Thymus (tissue), 11 donors: Measurements from ENCODE around the gene MEN1. TPM values are rescaled to one million over a fixed set of nuclear protein-coding genes. Genes with fewer than 3 reads are reported as not detected.

Source experiments
- DNase-seq, 9 donors: peaks; one replicate each; pipeline ENCODE4 v3.0.0-alpha.2; 2013; ENCODE audit warnings: low spot score in 9 of 9, low read depth in 6 of 9, missing footprints in 1 of 9
- H3K27ac ChIP-seq, 2 donors: one replicate each; pipeline ENCODE4 v1.5.1; 2013; ENCODE audit warnings: control low read depth in 1 of 2, low read depth in 1 of 2, low read length in 1 of 2, mild to moderate bottlenecking in 1 of 2, moderate library complexity in 1 of 2
- H3K27me3 ChIP-seq, 2 donors: one replicate each; pipeline ENCODE4 v1.5.1; 2013; ENCODE audit warnings: low read length in 1 of 2; ENCODE audit not compliant: control insufficient read depth in 2 of 2, insufficient read depth in 1 of 2
- H3K36me3 ChIP-seq, 2 donors: one replicate each; pipeline ENCODE4 v1.5.1; 2013; ENCODE audit warnings: low read length in 1 of 2, mild to moderate bottlenecking in 1 of 2, moderate library complexity in 1 of 2; ENCODE audit not compliant: control insufficient read depth in 2 of 2, insufficient read depth in 2 of 2
- H3K4me1 ChIP-seq, 2 donors: one replicate each; pipeline ENCODE4 v1.5.1; 2013; ENCODE audit warnings: low read length in 2 of 2; ENCODE audit not compliant: control insufficient read depth in 2 of 2, insufficient read depth in 2 of 2
- H3K4me3 ChIP-seq, 2 donors: one replicate each; pipeline ENCODE4 v1.5.1; 2013; ENCODE audit warnings: low read length in 2 of 2, control low read depth in 1 of 2, mild to moderate bottlenecking in 1 of 2
- H3K9me3 ChIP-seq, 2 donors: one replicate each; pipeline ENCODE4 v1.5.1; 2013; ENCODE audit warnings: low read length in 1 of 2, mild to moderate bottlenecking in 1 of 2; ENCODE audit not compliant: control insufficient read depth in 2 of 2, insufficient read depth in 1 of 2
- WGBS: extraction: QIAGEN DNeasy Blood & Tissue Kit; methylation state at CpG from one replicate; pipeline ENCODE4 v1.1.7; 2013; 5-methylcytosine and 5-hydroxymethylcytosine counted together
- polyA plus RNA-seq: library from polyadenylated mRNA; stranded (reverse); fragments of 200-250 nt; gene quantifications from one replicate; pipeline ENCODE4 v1.2.3, GENCODE V29; 2013
- total RNA-seq: library from RNA; stranded (reverse); fragments of 120-200 nt; gene quantifications from one replicate; pipeline ENCODE4 v1.2.4, GENCODE V29; 2013
- donor health status: healthy.

MEN1 gene
- total and polyA plus RNA-seq, 2 donors, result 10.8 to 33.4 TPM

GRCh38 chr11:64835616-64836447 is 25.5 kb upstream of the MEN1 start:
- WGBS, result 98% methylated on average over 17 of the region's 17 CpGs
- DNase-seq, result no peak
- H3K27me3 ChIP-seq, result no peaks in the 10 kb centered on the region
- no peaks in the 10 kb centered on the region for H3K9me3 ChIP-seq
- peaks cover 6 to 28% of the 10 kb centered on the region in 2 donors for H3K36me3 ChIP-seq
- H3K27ac ChIP-seq, result no peak overlapping the region
- H3K4me3 ChIP-seq, result no peak overlapping the region
- no peaks in the 10 kb centered on the region for H3K4me1 ChIP-seq

DNA sequence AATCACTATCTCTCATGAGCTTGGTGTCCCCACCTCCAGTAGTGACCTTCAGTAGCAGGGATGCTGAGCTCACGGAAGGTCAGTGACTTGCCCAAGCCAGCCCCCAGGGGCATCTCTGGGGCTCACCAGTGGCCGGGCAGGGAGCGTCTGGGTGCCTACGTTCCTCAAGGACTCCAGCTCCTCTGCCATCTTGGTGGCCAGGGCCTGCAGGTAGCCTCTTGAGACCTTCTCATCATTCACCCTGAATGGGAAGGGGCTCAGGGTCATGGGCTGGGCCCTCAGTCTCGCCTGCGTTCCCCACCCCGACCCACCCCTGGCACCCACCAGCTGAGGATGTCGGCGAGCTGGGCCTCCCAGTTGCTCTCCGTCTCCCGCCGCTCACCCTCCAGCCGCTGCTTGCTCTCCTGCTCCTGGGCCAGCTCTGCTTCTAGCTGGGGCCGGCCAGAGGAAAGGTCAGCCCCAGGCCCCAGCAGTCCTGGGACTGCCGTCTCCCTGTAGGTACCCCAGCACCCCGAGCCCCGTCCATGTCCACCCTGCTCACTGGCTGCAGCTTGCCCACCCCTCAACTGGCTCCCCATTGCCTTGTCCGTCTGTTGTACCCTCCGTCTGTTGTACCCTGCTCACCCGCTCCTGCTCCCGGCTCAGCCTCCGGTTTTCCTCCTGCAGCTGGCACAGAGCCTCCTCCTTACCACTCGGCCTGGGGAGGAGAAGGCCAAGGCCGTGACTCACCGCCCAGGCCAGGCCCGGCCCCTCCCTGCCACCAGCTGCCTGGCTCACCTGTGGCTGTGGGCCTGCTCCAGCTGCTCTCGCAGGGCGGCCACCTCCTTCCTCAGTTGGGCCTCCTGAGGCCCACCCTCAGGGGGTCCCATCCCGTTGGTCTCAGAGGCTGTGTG is 24.6 kb upstream of the MEN1 start:
- no peak for DNase-seq
- Histone ChIP-seq H3K4me1 (no peaks in the 10 kb centered on the region), H3K27me3 (no peaks in the 10 kb centered on the region), H3K9me3 (no peaks in the 10 kb centered on the region), H3K27ac (no peak overlapping the region), H3K36me3 (peaks cover 6 to 27% of the 10 kb centered on the region in 2 donors), H3K4me3 (no peak overlapping the region)
- 96% methylated on average over 29 of the region's 29 CpGs for WGBS

DNA sequence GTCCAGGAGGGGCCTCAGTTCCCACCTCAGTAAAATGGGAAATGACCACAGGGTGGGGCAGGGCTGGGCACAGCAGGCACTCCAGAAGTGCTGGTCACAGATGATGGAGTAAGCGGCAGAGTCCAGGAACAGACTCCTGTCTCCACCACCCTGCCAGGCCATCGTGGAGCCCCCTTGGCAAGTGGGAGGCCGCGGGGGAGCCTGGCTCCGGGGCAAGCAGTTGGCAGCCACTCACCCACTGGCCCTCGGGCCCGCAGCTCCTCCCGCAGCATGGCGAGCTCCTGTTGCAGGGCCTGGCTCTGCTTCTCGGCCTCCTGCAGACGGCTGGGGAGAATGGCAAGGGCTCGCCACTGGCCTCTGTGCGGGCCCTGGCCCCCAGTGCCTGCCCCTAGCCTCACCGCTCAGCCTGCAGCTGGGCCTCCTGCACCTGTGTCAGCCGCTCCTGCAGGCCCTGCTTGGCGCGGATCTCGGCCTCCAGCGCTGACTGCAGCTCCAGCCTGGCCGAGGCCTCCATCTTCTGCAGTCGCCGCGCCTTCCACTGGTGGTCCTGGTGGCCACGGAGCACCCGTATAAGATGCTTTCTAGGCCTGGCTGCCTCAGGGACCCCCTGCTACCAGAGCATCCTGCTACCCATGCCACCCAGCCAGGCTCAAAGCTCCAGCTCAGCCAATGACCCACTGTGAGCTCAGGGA is 23.8 kb upstream of the MEN1 start:
- H3K4me3 ChIP-seq, result no peak overlapping the region
- no peak for DNase-seq

GRCh38 chr11:64833509-64833908 is 23.2 kb upstream of the MEN1 start:
- WGBS, result 98% methylated on average over 10 of the region's 10 CpGs
- no peak for DNase-seq
- Histone ChIP-seq H3K4me1 (no peaks in the 10 kb centered on the region), H3K9me3 (no peaks in the 10 kb centered on the region), H3K27ac (no peak overlapping the region), H3K4me3 (no peak overlapping the region), H3K27me3 (no peaks in the 10 kb centered on the region), H3K36me3 (peaks cover 6 to 16% of the 10 kb centered on the region in 2 donors)

More for the DNA sequence above, 23.8 kb upstream of the MEN1 start:
- no peaks in the 10 kb centered on the region for H3K27me3 ChIP-seq
- 96% methylated on average over 25 of the region's 25 CpGs for WGBS
- H3K9me3 ChIP-seq, result no peaks in the 10 kb centered on the region
- peaks cover 6 to 20% of the 10 kb centered on the region in 2 donors for H3K36me3 ChIP-seq
- no peaks in the 10 kb centered on the region for H3K4me1 ChIP-seq
- no peak overlapping the region for H3K27ac ChIP-seq

DNA sequence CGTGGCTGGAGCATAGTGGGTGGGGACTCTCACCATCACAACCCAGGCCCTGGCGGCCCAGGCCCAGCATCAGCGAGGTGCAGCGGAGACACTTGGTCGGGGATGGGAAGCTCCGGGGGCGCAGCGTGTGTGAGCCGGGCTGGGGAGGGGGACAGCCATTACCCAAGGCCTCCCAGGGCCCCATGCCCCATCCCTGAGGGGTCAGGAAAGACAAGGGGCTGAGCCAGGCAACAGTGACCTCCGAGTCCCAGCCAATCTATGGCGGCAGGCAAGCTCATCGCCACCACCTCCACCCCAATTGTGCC is 22.8 kb upstream of the MEN1 start:
- Histone ChIP-seq H3K4me1 (no peaks in the 10 kb centered on the region), H3K36me3 (peaks cover 6 to 16% of the 10 kb centered on the region in 2 donors), H3K27me3 (no peaks in the 10 kb centered on the region), H3K9me3 (no peaks in the 10 kb centered on the region), H3K4me3 (no peak overlapping the region), H3K27ac (no peak overlapping the region)
- WGBS, result 97% methylated on average over 12 of the region's 12 CpGs
- no peak for DNase-seq

DNA sequence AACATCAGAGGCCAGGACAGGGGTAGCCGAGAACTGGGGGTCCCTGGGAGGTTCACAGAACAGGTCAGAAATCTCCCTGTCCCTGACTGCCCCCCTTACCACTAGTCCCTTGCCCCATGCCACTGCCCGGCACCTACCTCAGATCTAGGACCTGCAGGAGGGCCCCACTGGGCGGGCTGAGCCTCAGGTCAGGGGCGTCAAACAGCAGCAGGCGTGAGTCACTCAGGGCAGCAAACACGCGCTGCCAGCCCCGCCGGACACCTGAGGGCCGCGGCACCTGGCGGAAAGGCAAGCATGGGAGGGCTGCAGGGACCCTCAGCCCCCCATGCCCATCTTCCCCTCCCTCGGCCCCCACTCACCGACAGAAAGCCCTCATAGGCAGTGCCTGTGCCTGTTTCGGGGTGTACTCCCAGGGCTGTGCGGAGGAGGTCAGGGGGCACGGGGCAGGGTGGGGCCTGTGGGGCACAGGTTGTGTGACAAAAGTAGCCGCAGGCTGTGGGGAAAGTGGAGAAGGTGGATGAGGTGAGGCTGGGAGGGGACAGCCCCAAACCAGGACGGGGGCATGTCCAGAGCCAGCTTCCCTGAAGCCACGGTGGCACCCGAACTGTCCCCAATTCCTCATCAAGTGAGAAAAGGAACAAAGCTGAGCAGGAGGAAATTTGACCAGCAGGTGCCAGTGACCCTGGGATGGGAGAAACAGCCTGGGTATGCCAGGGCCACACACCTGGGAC is 22.3 kb upstream of the MEN1 start:
- no peak overlapping the region for H3K27ac ChIP-seq
- no peaks in the 10 kb centered on the region for H3K9me3 ChIP-seq
- H3K27me3 ChIP-seq, result no peaks in the 10 kb centered on the region
- DNase-seq, result no peak
- peaks cover 6 to 16% of the 10 kb centered on the region in 2 donors for H3K36me3 ChIP-seq
- WGBS, result 97% methylated on average over 21 of the region's 21 CpGs
- H3K4me3 ChIP-seq, result no peak overlapping the region
- no peaks in the 10 kb centered on the region for H3K4me1 ChIP-seq

- Histone ChIP-seq H3K4me3 (no peak overlapping the region), H3K36me3 (peaks cover 6 to 16% of the 10 kb centered on the region in 2 donors), H3K4me1 (no peaks in the 10 kb centered on the region), H3K9me3 (no peaks in the 10 kb centered on the region), H3K27ac (no peak overlapping the region), H3K27me3 (no peaks in the 10 kb centered on the region)
- WGBS, result 93% methylated on average over 24 of the region's 24 CpGs
- no peak for DNase-seq
Observed at GRCh38 chr11:64831411-64831891, 21.1 kb upstream of the MEN1 start.

- no peaks in the 10 kb centered on the region for H3K27me3 ChIP-seq
- DNase-seq, result no peak
- H3K9me3 ChIP-seq, result no peaks in the 10 kb centered on the region
- no peaks in the 10 kb centered on the region for H3K4me1 ChIP-seq
- H3K4me3 ChIP-seq, result no peak overlapping the region
- H3K27ac ChIP-seq, result no peak overlapping the region
- 97% methylated on average over 43 of the region's 43 CpGs for WGBS
- peaks cover 0 to 16% of the 10 kb centered on the region in 2 donors for H3K36me3 ChIP-seq
Observed at GRCh38 chr11:64829536-64830251, 19.3 kb upstream of the MEN1 start.
